HUES48 (cell line): ENCODE data around the gene INSRR.

Experiments used
- H3K27ac ChIP-seq: one replicate; pipeline ENCODE4 v1.7.0; 2013; ENCODE audit warnings: low read depth, low read length, inconsistent platforms
- H3K27me3 ChIP-seq: 2 replicates; pipeline ENCODE4 v1.6.1; 2013; ENCODE audit warnings: mild to moderate bottlenecking, low read length; ENCODE audit not compliant: control insufficient read depth, insufficient read depth
- H3K36me3 ChIP-seq: 2 replicates; pipeline ENCODE4 v1.6.1; 2013; ENCODE audit warnings: low read length; ENCODE audit not compliant: control insufficient read depth, insufficient read depth
- H3K4me1 ChIP-seq: 2 replicates; pipeline ENCODE4 v1.6.1; 2013; ENCODE audit warnings: mild to moderate bottlenecking, low read length; ENCODE audit not compliant: control insufficient read depth, insufficient read depth
- H3K4me3 ChIP-seq: 2 replicates; pipeline ENCODE4 v1.5.1; 2013; ENCODE audit warnings: mild to moderate bottlenecking, low read depth, low read length
- H3K9ac ChIP-seq: 2 replicates; pipeline ENCODE4 v1.6.1; 2013; ENCODE audit warnings: mild to moderate bottlenecking, low read depth, low read length, moderate library complexity
- H3K9me3 ChIP-seq: 2 replicates; pipeline ENCODE4 v1.6.1; 2013; ENCODE audit warnings: low read length; ENCODE audit not compliant: control insufficient read depth, insufficient read depth

INSRR gene

GRCh38 chr1:156882543-156882942 is 23.6 kb upstream of the INSRR start:
- peaks cover 24% of the 10 kb centered on the region for H3K4me1 ChIP-seq
- H3K9me3 ChIP-seq, result no peaks in the 10 kb centered on the region
- peaks cover 52% of the 10 kb centered on the region for H3K27me3 ChIP-seq
- H3K9ac ChIP-seq, result no peak overlapping the region
- no peak overlapping the region for H3K4me3 ChIP-seq
- no peaks in the 10 kb centered on the region for H3K36me3 ChIP-seq
- no peak overlapping the region for H3K27ac ChIP-seq

- Histone ChIP-seq H3K4me1 (peaks cover 24% of the 10 kb centered on the region), H3K27ac (no peak overlapping the region), H3K9me3 (no peaks in the 10 kb centered on the region), H3K27me3 (peaks cover 58% of the 10 kb centered on the region), H3K36me3 (no peaks in the 10 kb centered on the region), H3K4me3 (no peak overlapping the region), H3K9ac (no peak overlapping the region)
These were observed 22.7 kb upstream of the INSRR start for GRCh38 chr1:156881663-156882062.

GRCh38 chr1:156881101-156881500 is 22.2 kb upstream of the INSRR start:
- H3K9ac ChIP-seq, result no peak overlapping the region
- H3K9me3 ChIP-seq, result no peaks in the 10 kb centered on the region
- H3K4me1 ChIP-seq, result peaks cover 24% of the 10 kb centered on the region
- H3K27me3 ChIP-seq, result peaks cover 56% of the 10 kb centered on the region
- no peaks in the 10 kb centered on the region for H3K36me3 ChIP-seq
- no peak overlapping the region for H3K27ac ChIP-seq
- no peak overlapping the region for H3K4me3 ChIP-seq

GRCh38 chr1:156880473-156880872 is 21.6 kb upstream of the INSRR start:
- Histone ChIP-seq H3K9me3 (no peaks in the 10 kb centered on the region), H3K4me1 (peaks cover 18% of the 10 kb centered on the region; the same call in 1 of the 2 replicates), H3K4me3 (no peak overlapping the region), H3K36me3 (no peaks in the 10 kb centered on the region), H3K27me3 (peaks cover 55% of the 10 kb centered on the region), H3K27ac (no peak overlapping the region), H3K9ac (no peak overlapping the region)

- Histone ChIP-seq H3K36me3 (no peaks in the 10 kb centered on the region), H3K4me3 (no peak overlapping the region), H3K27ac (no peak overlapping the region), H3K4me1 (peaks cover 12% of the 10 kb centered on the region; the same call in 1 of the 2 replicates), H3K27me3 (peaks cover 54% of the 10 kb centered on the region), H3K9me3 (no peaks in the 10 kb centered on the region), H3K9ac (no peak overlapping the region)
These were observed 21.0 kb upstream of the INSRR start for GRCh38 chr1:156879876-156880275.

GRCh38 chr1:156877433-156878170 is 18.7 kb upstream of the INSRR start:
- Histone ChIP-seq H3K9ac (no peak overlapping the region), H3K4me3 (no peak overlapping the region), H3K9me3 (no peaks in the 10 kb centered on the region), H3K4me1 (peaks cover 5% of the 10 kb centered on the region; the same call in 1 of the 2 replicates), H3K27me3 (peaks cover 43% of the 10 kb centered on the region), H3K36me3 (no peaks in the 10 kb centered on the region), H3K27ac (no peak overlapping the region)

GRCh38 chr1:156876281-156876680 is 17.4 kb upstream of the INSRR start:
- peaks cover 43% of the 10 kb centered on the region for H3K27me3 ChIP-seq
- no peaks in the 10 kb centered on the region for H3K36me3 ChIP-seq
- H3K9ac ChIP-seq, result no peak overlapping the region
- no peak overlapping the region for H3K4me3 ChIP-seq
- no peaks in the 10 kb centered on the region for H3K9me3 ChIP-seq
- peaks cover 5% of the 10 kb centered on the region; the same call in 1 of the 2 replicates for H3K4me1 ChIP-seq
- H3K27ac ChIP-seq, result no peak overlapping the region

GRCh38 chr1:156875341-156875615 is 16.4 kb upstream of the INSRR start:
- H3K36me3 ChIP-seq, result no peaks in the 10 kb centered on the region
- H3K4me1 ChIP-seq, result peaks cover 5% of the 10 kb centered on the region; the same call in 1 of the 2 replicates
- no peak overlapping the region for H3K27ac ChIP-seq
- no peak overlapping the region for H3K4me3 ChIP-seq
- no peak overlapping the region for H3K9ac ChIP-seq
- H3K9me3 ChIP-seq, result no peaks in the 10 kb centered on the region
- H3K27me3 ChIP-seq, result peaks cover 43% of the 10 kb centered on the region

- no peaks in the 10 kb centered on the region for H3K9me3 ChIP-seq
- peaks cover 44% of the 10 kb centered on the region for H3K27me3 ChIP-seq
- no peak overlapping the region for H3K27ac ChIP-seq
- no peak overlapping the region for H3K9ac ChIP-seq
- no peaks in the 10 kb centered on the region for H3K36me3 ChIP-seq
- no peak overlapping the region for H3K4me3 ChIP-seq
- peaks cover 5% of the 10 kb centered on the region; the same call in 1 of the 2 replicates for H3K4me1 ChIP-seq
These were observed 15.8 kb upstream of the INSRR start for GRCh38 chr1:156874572-156875340.

GRCh38 chr1:156874142-156874541 is 15.2 kb upstream of the INSRR start:
- H3K4me3 ChIP-seq, result no peak overlapping the region
- H3K27ac ChIP-seq, result no peak overlapping the region
- peaks cover 44% of the 10 kb centered on the region for H3K27me3 ChIP-seq
- H3K9me3 ChIP-seq, result no peaks in the 10 kb centered on the region
- no peak overlapping the region for H3K9ac ChIP-seq
- H3K36me3 ChIP-seq, result no peaks in the 10 kb centered on the region
- peaks cover 5% of the 10 kb centered on the region; the same call in 1 of the 2 replicates for H3K4me1 ChIP-seq

- Histone ChIP-seq H3K4me1 (peaks cover 5% of the 10 kb centered on the region; the same call in 1 of the 2 replicates), H3K9ac (no peak overlapping the region), H3K4me3 (no peak overlapping the region), H3K36me3 (no peaks in the 10 kb centered on the region), H3K27ac (no peak overlapping the region), H3K9me3 (no peaks in the 10 kb centered on the region), H3K27me3 (peaks cover 39% of the 10 kb centered on the region)
These were observed 14.7 kb upstream of the INSRR start for GRCh38 chr1:156873659-156874058.
